GM08714 (cell line): Measurements from ENCODE around the gene ZBTB43.

Experiments used
- H3K4me3 ChIP-seq: fragments of 200-500 bp; sonication (Bioruptor generic); 2 replicates; pipeline ENCODE4 v1.5.1; 2014; ENCODE audit warnings: mild to moderate bottlenecking, low read length, inconsistent platforms
- ZNF274 ChIP-seq: IDR thresholded peaks from 2 replicates; pipeline ENCODE4 v1.6.1; 2012; ENCODE audit warnings: mild to moderate bottlenecking, low read depth, low read length

The ZBTB43 gene

DNA sequence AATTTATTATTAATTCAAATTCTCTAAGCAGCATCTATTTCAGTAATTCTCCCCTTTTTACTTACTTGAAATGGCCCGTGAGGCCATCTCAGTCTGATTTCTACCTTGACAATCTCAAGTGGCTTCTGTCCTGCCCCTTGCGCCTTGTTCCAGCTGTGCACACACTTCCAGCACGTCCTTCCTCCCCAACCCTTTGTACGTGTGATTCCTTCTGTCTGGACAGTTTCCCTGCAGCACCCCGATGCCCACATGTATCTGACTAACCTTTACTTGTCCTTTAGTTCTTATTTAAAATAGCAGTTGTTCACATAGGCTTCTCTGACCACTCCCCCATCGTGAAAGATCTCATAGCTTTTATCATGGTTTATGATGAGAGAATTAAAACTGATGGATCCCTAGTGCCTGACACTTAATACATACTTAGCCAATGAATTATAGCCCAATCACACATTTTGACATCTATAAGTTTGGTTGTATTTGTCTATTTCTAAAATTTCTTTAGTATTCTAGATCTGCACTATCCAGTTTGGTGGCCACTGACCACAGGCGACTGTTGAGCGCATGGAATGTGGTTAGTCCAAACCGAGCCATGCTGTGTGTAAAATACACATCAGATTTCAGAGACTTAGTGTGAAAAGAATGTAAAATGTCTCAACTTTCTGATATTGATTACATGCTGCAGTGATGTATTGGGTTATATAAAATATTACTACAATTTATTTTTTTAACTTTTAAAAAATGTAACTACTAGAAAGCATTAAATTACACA, 69.9 kb downstream of the ZBTB43 start:
- no peak overlapping the region for H3K4me3 ChIP-seq
- TF ChIP-seq ZNF274, result no peak

DNA sequence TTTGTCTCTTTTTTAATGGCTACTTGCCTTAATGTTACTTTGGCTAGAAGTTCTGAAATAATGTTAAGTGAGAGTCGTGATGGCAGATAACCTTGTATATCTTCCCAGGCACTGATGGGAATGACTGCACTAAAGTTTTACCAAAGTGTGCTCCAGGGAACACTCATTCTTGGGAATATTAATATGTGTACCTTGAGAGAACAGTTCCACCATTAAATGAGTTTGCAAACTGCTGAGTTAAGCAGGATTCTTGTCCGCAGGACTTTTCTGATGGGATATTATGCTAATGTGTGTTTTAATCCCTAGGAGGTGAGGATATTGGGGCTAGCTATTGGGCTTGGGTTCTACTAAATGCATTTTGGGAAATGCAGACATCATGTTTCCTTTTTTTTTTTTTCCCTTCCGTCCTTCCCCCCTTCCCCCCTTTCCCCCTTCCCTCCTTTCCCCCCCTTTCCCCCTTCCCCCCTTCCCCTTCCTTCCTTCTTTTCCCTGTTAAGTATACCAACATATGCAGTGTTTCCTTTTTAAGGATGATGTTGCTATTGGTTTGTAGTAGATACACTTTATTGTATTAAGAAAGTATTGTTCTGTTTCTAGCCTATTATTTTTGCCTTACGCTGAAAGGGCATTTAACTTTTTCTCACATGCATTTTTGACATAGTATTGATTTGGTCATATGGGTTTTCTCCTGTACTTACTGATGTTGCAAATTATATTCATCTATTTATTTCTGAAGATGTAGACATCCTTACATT, 71.1 kb downstream of the ZBTB43 start:
- no peak for TF ChIP-seq ZNF274
- no peak overlapping the region for H3K4me3 ChIP-seq

DNA sequence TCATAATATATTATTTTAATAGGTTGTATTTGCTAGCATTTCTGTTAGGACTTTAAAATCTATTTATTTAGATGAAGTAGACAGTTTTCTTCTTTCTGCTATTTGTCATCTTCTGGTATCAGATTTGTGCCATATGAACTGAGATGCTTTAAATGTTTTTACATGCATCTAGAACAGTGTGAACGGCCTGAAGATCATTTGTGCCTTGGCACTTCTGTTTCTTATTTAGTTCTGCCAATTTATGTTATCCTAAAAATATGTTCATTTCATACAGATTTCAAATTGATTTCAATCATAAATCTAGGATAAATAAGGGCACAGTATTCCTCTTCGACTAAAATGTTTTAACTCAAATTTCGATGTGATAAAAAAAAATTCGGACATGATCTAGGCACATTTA, 71.7 kb downstream of the ZBTB43 start:
- H3K4me3 ChIP-seq, result no peak overlapping the region
- no peak for TF ChIP-seq ZNF274

DNA sequence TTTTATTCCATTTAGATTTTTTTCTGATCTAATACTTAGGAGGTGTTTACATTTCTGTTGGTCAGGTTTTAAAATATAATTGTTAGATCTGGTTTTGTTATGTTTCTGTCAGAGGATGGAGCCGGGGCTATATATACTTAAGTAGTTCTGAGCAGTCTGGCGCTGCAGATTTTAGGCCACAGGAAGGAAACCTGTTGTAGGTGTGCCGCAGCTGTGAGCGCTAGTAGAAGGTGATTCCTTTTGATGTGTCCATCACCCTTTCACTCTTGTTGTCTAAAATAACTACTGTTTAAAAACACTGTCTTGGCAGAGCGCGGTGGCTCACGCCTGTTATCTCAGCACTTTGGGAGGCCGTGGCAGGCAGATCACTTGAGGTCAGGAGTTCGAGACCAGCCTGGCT, 72.6 kb downstream of the ZBTB43 start:
- no peak overlapping the region for H3K4me3 ChIP-seq
- TF ChIP-seq ZNF274, result no peak

DNA sequence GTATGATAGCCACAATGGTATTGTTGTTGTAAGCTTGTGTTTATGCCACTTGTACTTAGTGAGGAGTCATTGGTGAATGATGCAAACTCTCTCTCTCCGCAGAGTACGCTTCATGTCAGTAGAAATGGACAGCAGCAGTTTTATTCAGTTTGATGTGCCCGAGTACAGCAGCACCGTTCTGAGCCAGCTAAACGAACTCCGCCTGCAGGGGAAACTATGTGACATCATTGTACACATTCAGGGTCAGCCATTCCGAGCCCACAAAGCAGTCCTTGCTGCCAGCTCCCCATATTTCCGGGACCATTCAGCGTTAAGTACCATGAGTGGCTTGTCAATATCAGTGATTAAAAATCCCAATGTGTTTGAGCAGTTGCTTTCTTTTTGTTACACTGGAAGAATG, 74.4 kb downstream of the ZBTB43 start:
- TF ChIP-seq ZNF274, result no peak
- no peak overlapping the region for H3K4me3 ChIP-seq

DNA sequence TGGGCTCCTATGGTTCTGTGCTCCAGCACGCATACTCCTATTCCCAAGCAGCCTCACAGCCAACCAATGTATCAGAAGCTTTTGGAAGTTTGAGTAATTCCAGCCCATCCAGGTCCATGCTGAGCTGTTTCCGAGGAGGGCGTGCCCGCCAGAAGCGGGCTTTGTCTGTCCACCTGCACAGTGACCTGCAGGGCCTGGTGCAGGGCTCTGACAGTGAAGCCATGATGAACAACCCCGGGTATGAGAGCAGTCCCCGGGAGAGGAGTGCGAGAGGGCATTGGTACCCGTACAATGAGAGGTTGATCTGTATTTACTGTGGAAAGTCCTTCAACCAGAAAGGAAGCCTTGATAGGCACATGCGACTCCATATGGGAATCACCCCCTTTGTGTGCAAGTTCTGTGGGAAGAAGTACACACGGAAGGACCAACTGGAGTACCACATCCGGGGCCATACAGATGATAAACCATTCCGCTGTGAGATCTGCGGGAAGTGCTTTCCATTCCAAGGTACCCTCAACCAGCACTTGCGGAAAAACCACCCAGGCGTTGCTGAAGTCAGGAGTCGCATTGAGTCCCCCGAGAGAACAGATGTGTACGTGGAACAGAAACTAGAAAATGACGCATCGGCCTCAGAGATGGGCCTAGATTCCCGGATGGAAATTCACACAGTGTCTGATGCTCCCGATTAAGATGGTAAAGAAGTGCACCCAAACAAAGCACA, 75.5 kb downstream of the ZBTB43 start:
- TF ChIP-seq ZNF274, result no peak

DNA sequence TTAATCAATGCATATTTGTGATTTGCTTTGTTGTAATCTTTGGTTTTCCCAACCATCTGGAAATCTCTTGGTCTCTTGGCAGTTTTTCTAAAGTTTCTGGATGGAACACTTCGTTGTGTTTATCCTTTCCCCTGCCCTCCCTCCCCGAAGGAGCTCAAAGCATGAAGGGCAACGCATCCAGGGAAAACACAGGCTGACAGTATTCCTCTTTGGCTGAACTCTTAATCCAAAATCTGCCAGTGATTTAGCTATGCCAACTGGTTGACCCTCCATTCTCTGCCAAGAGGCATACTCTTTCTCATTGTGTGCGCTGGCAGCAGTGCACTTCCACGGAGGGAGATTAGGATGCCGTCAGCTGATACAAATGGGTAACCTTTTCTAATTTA, 76.1 kb downstream of the ZBTB43 start:
- no peak for TF ChIP-seq ZNF274

More for the DNA sequence above, 75.5 kb downstream of the ZBTB43 start:
- H3K4me3 ChIP-seq, result no peak overlapping the region

DNA sequence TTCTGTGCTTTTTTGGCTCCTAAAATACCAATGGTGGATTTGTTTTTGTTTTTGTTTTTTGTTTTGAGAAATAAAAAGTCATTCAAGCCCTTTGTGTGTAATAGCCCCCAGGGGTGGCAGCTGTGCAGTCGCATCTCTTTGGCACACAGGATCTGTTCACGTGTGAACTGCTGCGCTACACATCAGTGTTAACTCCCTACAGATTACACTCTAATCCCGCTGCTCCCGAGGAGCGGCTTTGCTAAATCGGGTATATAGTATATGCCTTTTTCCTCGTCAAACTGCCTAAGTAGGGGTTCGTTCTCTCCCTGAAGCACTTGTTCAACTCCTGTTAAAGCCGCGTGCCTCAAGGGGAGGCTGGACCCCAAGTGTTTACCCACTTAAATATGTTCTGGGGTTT, 77.9 kb downstream of the ZBTB43 start:
- H3K4me3 ChIP-seq, result no peak overlapping the region
- no peak for TF ChIP-seq ZNF274

More for the DNA sequence above, 76.1 kb downstream of the ZBTB43 start:
- H3K4me3 ChIP-seq, result no peak overlapping the region

DNA sequence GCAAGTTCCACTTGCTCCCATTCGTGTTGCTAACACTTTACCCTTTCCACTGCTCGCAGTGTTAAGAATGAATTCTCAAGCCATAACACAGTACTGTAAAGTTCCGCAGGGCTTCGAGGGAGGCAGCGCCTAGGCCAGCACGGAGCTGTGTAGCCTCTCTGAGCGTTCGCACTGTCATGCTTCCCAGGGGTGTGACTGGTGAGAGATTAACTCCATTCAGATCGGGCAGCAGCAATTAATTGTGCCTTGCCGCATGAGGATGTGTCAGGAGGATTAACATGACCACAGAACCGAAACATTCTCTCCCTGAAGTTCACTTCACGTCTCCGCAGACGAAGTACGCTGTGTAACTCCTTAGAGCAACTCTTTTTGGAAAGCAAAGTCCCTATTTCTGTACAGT, 78.8 kb downstream of the ZBTB43 start:
- H3K4me3 ChIP-seq, result no peak overlapping the region
- TF ChIP-seq ZNF274, result no peak

DNA sequence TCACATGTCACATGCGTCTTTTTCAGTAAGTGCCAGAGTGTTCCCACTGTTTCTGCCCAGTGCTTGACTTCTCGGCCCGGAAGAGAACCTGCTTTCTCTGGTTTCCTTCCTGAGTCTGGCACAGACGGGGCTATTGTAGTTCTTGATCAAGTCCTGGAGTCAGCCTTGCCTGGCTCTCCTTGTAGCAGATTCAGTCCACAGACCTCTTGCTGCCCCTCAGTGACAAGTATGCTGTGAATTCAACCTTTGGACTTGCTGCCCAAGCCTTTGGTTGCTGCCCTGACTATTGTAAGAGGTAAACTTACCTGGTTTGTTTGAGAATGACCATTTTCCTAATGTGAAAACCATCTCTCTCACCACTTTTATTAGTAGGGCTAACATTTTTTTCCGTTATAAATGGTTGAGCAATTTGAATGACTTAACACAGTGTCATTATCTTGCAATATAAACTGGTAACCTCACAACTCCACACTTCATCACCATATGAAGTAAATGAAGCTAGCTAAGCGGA, 80.3 kb downstream of the ZBTB43 start:
- no peak for TF ChIP-seq ZNF274
- H3K4me3 ChIP-seq, result no peak overlapping the region

DNA sequence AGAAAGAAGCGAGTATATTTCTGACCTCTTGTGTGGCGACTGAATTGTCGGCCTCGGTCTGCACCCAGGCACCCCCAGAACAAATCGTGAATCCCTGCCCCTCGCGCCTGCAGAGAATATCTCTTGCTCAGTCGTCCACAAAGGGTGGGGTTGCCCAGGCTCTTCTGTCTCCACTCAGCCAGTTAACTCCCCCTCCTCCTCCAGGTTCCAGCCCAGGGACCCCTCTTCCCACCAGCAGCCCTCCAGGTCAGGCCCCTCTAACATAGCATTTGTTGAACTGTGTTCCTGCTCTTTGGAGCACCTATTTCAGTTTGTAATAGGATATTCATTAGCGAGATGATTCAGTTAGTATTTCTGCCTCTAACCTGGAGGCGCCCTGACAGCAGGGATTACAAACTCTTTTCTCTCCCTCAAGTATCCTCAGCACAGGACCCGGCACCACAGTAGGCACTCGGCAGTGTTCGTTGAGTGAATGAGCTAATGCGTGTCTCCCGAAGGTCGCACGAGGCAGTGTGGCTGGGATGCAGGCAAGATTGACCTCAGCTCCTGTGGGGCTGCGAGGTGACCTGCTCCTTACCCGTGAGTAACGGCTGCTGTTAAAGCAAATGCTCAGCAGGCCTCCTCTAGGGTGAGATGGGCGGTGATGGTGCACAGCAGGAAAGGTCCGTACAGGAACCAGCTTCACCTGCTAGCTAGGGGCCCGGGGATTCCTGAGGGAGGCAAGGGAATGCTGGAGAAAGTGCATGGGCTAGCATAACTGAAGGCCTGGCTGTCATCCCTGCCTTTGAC, 81.4 kb downstream of the ZBTB43 start:
- H3K4me3 ChIP-seq, result no peak overlapping the region
- TF ChIP-seq ZNF274, result no peak

DNA sequence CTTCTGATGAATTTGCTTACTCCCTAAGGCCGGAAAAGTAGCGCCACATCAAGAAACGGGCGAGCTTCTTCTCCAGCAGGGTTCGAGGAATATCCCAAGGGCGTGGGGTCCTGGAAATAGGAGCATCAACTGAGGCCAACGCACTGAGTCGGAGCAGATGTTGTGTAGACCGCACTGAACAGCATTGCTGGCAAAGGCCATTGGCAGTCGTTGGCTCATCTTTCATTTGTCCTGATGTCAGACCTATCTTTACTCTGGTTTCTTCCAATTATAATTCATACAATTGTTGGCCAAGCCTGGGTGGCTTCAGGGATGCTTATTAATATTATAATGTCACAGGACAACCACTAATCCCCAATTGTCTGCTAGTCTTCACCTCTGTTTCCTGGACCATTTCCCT, 82.1 kb downstream of the ZBTB43 start:
- no peak for TF ChIP-seq ZNF274

More for the DNA sequence above, 82.1 kb downstream of the ZBTB43 start:
- H3K4me3 ChIP-seq, result no peak overlapping the region
